Heart left ventricle (tissue), 16 donors: ENCODE results near the gene ANK2. TPM values are rescaled to one million over a fixed set of nuclear protein-coding genes. Genes with fewer than 3 reads are reported as not detected.
A peak's percentile ranks its signal among the peaks of the same experiment; 100 is the strongest.

Source experiments
- ATAC-seq, 4 donors: fragments of 200-7000 bp; cut with Tn5 transposase; one replicate each; pipeline ENCODE4 v1.9.1; 2020 to 2022; ENCODE audit warnings: moderate library complexity in 4 of 4, mild to moderate bottlenecking in 3 of 4, moderate number of reproducible peaks in 1 of 4
- DNase-seq, 5 donors: peaks; one replicate each; pipeline ENCODE4 v3.0.0-alpha.2; 2020
- H3K27ac ChIP-seq, 12 donors: fragments of 200-600 bp; sonication (generic) in 4 of 12; one replicate each; pipeline versions ENCODE4 v1.5.0 to v1.8.0; 2016 to 2022; ENCODE audit warnings: mild to moderate bottlenecking in 2 of 12
- H3K27me3 ChIP-seq, 9 donors: fragments of 200-600 bp; sonication (generic) in 2 of 9; one replicate each; pipeline versions ENCODE4 v1.5.1 to v1.8.0; 2016 to 2022; ENCODE audit warnings: mild to moderate bottlenecking in 3 of 9
- H3K36me3 ChIP-seq, 9 donors: fragments of 200-600 bp; sonication (generic) in 2 of 9; one replicate each; pipeline versions ENCODE4 v1.5.0 to v1.8.0; 2018 to 2022; ENCODE audit warnings: mild to moderate bottlenecking in 2 of 9
- H3K4me1 ChIP-seq, 12 donors: fragments of 200-600 bp; sonication (generic) in 4 of 12; one replicate each; pipeline versions ENCODE4 v1.5.0 to v1.8.0; 2016 to 2022; ENCODE audit warnings: mild to moderate bottlenecking in 3 of 12
- H3K4me3 ChIP-seq, 12 donors: fragments of 200-600 bp; sonication (generic) in 4 of 12; one replicate each; pipeline versions ENCODE4 v1.5.0 to v1.8.0; 2017 to 2022; ENCODE audit warnings: mild to moderate bottlenecking in 9 of 12, moderate library complexity in 4 of 12
- H3K9me3 ChIP-seq, 12 donors: fragments of 200-600 bp; sonication (generic) in 4 of 12; one replicate each; pipeline versions ENCODE4 v1.5.0 to v1.8.0; 2016 to 2022; ENCODE audit warnings: mild to moderate bottlenecking in 1 of 12
- POLR2A ChIP-seq, 2 donors: fragments of 450-650 bp; IDR thresholded peaks; one replicate each; pipeline ENCODE4 v1.6.1; 2017; ENCODE audit warnings: antibody characterized with exemption in 2 of 2, mild to moderate bottlenecking in 2 of 2, moderate library complexity in 2 of 2
- WGBS, 4 donors: extraction: QIAGEN DNeasy Blood & Tissue Kit in 2 of 4; methylation state at CpG; one replicate each; pipeline versions ENCODE4 v1.1.5 to v1.1.7; 2013 to 2018; 5-methylcytosine and 5-hydroxymethylcytosine counted together
- intact Hi-C, 10 donors: fragments of 100-400 bp; cut with DNase I; formaldehyde crosslinking; loops; one replicate each; pipeline versions ENCODE4 v1.11.1 to v1.14.2; 2022
- polyA plus RNA-seq, 2 donors: library from polyadenylated mRNA; stranded (reverse); fragments of 200-250 nt; gene quantifications; one replicate each; pipeline ENCODE4 v1.2.3, GENCODE V29; 2013
- total RNA-seq, 9 donors: library from RNA; depleted of rRNA in 2 of 9; stranded (reverse); fragments of >200 nt in 2 of 9; fragmentation: NEBNext Ultra II Directional in 3 of 9; extraction: Animal tissue kit (Norgen Biotek cat#: 25700) in 3 of 9; gene quantifications; one replicate each; pipeline versions ENCODE4 v1.1.0 to v1.2.4, GENCODE V29; 2016 to 2023
- TF ChIP-seq, protein P1 (sequence below), 12 donors: fragments of 200-600 bp; sonication (generic) in 4 of 12; IDR thresholded peaks; one replicate each; pipeline versions ENCODE4 v1.5.0 to v1.8.0; 2018 to 2022; ENCODE audit warnings: antibody characterized with exemption in 12 of 12, mild to moderate bottlenecking in 5 of 12
- donor health status: ischemic (EF 13 %, LVEDD 7.1; RV severe dilation, severe dysfunction).
- donor health status: healthy with polysubstance abuse.
- donor health status: DM: no; HTN: yes; CAD: no.
- donor health status: DM: no; HTN: no; CAD: no.
- donor health status: ischemic (EF 25% LVEDD 6.9; RV normal size, moderate dysfunction).
- donor health status: ischemic (EF 25% LVEDD 5.7; RV mildly dilated, moderate dysfunction).
- donor health status: healthy.
- donor health status: DM: yes; HTN: yes; CAD: no.
- donor health status: ischemic (EF 35%, LVEDD 5.7; RV mildly dilated, moderate dysfunction).
- donor health status: nonischemic (EF 11% LVEDD 7.7; RV severe dilation, severe dysfunction).
- donor health status: DM: yes; HTN: yes; CAD: no.
- donor health status: PGD.
- donor health status: ischemic (EF 29% LVEDD 5.4; RV normal size, mild dysfunction).
- donor health status: nonischemic (EF 23%, LVEDD 6.1; RV moderate dilation, normal function).

ANK2 gene
- total and polyA plus RNA-seq, 11 donors: 30.7 to 351 (median 267) TPM

DNA sequence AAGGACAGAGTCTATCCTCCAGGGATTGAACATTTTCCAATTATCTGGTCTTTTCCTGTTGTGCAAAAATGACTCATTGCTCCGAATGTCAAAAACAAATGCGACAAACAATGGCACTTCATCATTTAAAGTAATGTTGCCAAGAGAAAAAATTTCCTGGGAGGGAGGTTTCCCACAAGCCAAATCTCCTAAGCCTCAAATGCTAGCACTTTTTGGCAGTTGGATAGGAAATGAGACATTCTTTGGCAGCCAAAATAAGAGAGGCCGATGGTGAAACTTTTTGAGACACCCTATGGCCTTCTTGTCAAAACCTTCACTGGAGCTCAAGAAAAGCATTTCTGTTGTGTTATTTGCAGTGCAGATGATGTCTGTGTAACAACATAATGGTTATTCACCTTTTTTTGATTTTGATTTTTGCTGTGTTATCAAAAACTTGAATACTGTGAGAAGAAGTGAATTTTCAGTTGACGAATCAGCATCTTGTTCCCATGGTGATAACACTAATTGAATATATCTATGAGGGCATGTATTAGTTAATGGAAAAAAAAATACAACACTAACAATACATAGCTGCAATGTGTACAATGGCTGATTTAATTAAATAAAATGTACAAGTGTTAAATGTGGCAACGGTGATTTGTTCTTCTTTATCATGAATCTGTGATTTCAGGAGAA is 333.8 kb downstream of the ANK2 start:
- Histone ChIP-seq H3K27ac (peak overlapping the region in 11 of 12 donors; percentile 35 to 76 (median 59)), H3K36me3 (peaks cover 0 to 28% (median 7%) of the 10 kb centered on the region in 9 donors), H3K4me1 (peaks cover 2 to 39% (median 27%) of the 10 kb centered on the region in 12 donors), H3K4me3 (no peak overlapping the region), H3K27me3 (no peaks in the 10 kb centered on the region), H3K9me3 (no peaks in the 10 kb centered on the region)
- TF ChIP-seq, protein P1, sequence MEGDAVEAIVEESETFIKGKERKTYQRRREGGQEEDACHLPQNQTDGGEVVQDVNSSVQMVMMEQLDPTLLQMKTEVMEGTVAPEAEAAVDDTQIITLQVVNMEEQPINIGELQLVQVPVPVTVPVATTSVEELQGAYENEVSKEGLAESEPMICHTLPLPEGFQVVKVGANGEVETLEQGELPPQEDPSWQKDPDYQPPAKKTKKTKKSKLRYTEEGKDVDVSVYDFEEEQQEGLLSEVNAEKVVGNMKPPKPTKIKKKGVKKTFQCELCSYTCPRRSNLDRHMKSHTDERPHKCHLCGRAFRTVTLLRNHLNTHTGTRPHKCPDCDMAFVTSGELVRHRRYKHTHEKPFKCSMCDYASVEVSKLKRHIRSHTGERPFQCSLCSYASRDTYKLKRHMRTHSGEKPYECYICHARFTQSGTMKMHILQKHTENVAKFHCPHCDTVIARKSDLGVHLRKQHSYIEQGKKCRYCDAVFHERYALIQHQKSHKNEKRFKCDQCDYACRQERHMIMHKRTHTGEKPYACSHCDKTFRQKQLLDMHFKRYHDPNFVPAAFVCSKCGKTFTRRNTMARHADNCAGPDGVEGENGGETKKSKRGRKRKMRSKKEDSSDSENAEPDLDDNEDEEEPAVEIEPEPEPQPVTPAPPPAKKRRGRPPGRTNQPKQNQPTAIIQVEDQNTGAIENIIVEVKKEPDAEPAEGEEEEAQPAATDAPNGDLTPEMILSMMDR (IDR thresholded peaks at IDR 0.05): no peak
- no peak for TF ChIP-seq POLR2A (IDR thresholded peaks at IDR 0.05)
- ATAC-seq: peak; percentile 41 to 87 (median 78)
- WGBS, 4 donors: 40 to 62% (median 45%) methylated on average over 5 of the region's 5 CpGs
- intact Hi-C loops: loop anchor here in 1 of 10 donors (2.0 kb wide), 1 partner anchor 54 kb away; no protein-coding TSS in a partner anchor
- DNase-seq: peak in 1 of 5 donors; percentile 30

DNA sequence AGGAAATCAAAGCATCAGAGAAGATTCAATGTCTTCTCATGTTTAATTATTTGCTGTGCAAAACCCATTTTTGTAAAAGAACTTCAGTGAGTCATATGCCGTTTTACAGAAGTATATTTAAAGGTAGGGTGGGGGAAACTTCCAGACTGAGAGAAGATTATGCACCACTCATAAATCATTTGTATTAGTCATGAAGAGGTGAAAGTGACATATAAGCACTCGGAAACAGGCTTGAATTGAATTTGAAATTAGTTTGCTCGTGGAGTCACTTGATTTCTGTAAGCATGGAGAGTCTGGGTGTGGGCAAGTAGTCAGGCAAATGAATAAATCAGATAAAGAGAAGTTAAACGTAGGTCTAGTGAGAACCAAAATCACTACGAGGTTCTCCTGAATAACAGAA is 335.1 kb downstream of the ANK2 start:
- 61 to 70% (median 63%) methylated on average over 5 of the region's 5 CpGs for WGBS, 4 donors
- TF ChIP-seq, protein P1 (IDR thresholded peaks at IDR 0.05): no peak
- no peak for TF ChIP-seq POLR2A (IDR thresholded peaks at IDR 0.05)
- intact Hi-C loops: no loop called here

DNA sequence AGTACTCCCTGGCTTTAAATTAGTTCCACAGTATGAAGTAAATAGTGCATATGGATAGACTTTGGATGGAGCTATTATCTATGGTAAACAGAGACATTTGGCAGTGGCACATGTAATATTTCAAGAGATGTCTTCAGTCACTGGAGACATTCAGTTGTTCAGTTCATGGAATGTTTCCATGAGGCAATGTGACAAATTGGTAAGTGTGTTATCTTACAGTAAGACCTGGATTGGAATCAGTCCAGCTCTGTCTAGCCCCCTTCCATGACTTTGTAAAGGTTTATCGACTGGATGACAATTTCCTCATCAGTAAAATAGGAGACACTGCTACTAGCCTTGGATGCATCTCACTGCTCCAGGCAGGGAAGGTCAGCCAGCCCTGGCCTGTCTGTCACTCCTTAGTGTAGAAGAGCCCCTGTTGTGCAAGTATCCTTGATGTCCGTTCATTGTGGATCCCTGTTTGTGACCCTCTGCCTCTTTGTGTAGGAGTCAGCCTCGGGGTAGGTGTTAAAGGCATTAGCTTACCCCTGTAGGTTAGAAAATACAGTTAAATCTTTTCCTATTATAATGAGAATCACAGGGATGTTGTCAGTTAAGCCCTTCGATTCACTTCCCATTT is 335.9 kb downstream of the ANK2 start:
- Histone ChIP-seq H3K4me1 (peaks cover 2 to 39% (median 27%) of the 10 kb centered on the region in 12 donors), H3K27me3 (no peaks in the 10 kb centered on the region), H3K36me3 (peaks cover 0 to 20% (median 7%) of the 10 kb centered on the region in 9 donors), H3K4me3 (no peak overlapping the region), H3K27ac (peak overlapping the region in 3 of 12 donors; percentile 10 to 26 (median 21)), H3K9me3 (peaks cover 0 to 6% (median 0%) of the 10 kb centered on the region in 12 donors)
- DNase-seq (no peak), ATAC-seq (peak in 1 of 4 donors; percentile 47)
- 58 to 77% (median 72%) methylated on average over 4 of the region's 4 CpGs for WGBS, 4 donors
- TF ChIP-seq, protein P1 (IDR thresholded peaks at IDR 0.05): no peak
- TF ChIP-seq POLR2A (IDR thresholded peaks at IDR 0.05): no peak
- intact Hi-C loops: loop anchor here in 1 of 10 donors (5.0 kb wide), 1 partner anchor 377 kb away; the partner anchor contains the start of gene CAMK2D

More for the DNA sequence above, 335.1 kb downstream of the ANK2 start:
- peaks cover 0 to 6% (median 0%) of the 10 kb centered on the region in 12 donors for H3K9me3 ChIP-seq
- H3K27ac ChIP-seq: peak overlapping the region in 8 of 12 donors; percentile 13 to 76 (median 64)
- H3K27me3 ChIP-seq: no peaks in the 10 kb centered on the region
- H3K36me3 ChIP-seq: peaks cover 0 to 20% (median 7%) of the 10 kb centered on the region in 9 donors
- H3K4me1 ChIP-seq: peaks cover 2 to 39% (median 27%) of the 10 kb centered on the region in 12 donors
- H3K4me3 ChIP-seq: no peak overlapping the region
- DNase-seq (no peak), ATAC-seq (no peak)

DNA sequence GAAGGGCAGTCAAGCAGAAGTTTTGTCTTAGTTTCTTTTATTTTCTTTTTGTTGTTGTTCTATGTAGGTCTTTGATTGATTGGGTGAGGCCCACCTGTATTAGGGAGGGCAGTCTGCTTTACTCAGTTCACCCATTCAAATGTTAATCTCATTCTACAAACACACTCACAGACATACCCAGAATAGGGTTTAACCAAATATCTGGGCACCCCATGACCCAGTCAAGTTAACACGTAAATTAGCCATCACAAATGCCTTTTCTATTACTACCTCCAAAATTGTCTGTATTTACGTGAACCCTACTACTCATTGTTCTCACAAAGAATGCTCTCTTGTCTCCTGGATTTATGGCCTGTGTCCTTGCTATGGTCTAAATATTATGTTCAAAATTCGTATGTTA is 339.7 kb downstream of the ANK2 start:
- H3K4me3 ChIP-seq: no peak overlapping the region
- no peak for ATAC-seq

More for the DNA sequence above, 339.7 kb downstream of the ANK2 start:
- TF ChIP-seq, protein P1 (IDR thresholded peaks at IDR 0.05): no peak
- TF ChIP-seq POLR2A (IDR thresholded peaks at IDR 0.05): no peak
- intact Hi-C loops: loop anchor here in 1 of 10 donors (5.0 kb wide), 1 partner anchor 373 kb away; the partner anchor contains the start of gene CAMK2D
- Histone ChIP-seq H3K4me1 (peaks cover 0 to 17% (median 9%) of the 10 kb centered on the region in 12 donors), H3K9me3 (peaks cover 0 to 6% (median 0%) of the 10 kb centered on the region in 12 donors), H3K27me3 (no peaks in the 10 kb centered on the region), H3K36me3 (no peaks in the 10 kb centered on the region), H3K27ac (no peak overlapping the region)
- DNase-seq: no peak
- WGBS, 4 donors: 92 to 97% (median 95%) methylated on average over 3 of the region's 3 CpGs
